ENCODE data around the gene ARHGAP8.

DNA sequence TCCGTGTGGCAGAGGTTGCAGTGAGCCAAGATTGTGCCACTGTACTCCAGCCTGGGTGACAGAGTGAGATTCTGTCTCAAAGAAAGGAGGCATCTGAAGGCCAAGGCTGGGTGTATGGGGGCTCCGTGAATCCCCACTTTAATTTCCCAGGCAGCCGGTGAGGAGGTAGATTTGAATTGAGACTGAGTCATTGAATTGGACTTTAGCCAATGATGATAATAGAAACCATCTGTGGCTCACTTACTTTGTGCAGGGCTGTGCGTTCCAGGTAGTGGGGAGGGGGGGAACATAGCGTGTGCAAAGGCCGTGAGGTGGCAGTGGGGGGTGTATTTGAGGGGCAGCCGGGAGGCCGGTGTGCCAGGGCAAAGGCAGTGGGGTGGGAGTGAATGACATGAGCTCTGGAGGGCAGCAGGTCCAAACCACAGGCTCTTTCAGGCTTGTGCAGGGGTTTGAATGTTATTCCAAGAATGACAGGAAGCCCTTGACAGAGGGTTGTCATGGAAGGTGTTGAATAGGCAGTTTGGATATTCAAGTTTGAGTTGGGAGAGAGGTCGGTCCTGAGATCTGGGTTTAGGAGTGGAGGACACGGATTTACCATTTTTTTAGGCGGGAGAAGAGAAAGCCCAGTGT, 6.1 kb downstream of the ARHGAP8 start:
- TF ChIP-seq, protein P1, sequence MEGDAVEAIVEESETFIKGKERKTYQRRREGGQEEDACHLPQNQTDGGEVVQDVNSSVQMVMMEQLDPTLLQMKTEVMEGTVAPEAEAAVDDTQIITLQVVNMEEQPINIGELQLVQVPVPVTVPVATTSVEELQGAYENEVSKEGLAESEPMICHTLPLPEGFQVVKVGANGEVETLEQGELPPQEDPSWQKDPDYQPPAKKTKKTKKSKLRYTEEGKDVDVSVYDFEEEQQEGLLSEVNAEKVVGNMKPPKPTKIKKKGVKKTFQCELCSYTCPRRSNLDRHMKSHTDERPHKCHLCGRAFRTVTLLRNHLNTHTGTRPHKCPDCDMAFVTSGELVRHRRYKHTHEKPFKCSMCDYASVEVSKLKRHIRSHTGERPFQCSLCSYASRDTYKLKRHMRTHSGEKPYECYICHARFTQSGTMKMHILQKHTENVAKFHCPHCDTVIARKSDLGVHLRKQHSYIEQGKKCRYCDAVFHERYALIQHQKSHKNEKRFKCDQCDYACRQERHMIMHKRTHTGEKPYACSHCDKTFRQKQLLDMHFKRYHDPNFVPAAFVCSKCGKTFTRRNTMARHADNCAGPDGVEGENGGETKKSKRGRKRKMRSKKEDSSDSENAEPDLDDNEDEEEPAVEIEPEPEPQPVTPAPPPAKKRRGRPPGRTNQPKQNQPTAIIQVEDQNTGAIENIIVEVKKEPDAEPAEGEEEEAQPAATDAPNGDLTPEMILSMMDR (conservative IDR thresholded peaks at IDR 0.05 in 1 of 2, IDR thresholded peaks at IDR 0.05 in 1 of 2; ENCODE audit: extremely low read depth in 1 of 2, insufficient read depth in 1 of 2, low read depth in 1 of 2, low read length in 2 of 2): no peak
- TF ChIP-seq EZH2 (IDR thresholded peaks at IDR 0.05; ENCODE audit: borderline replicate concordance, low read length): no peak

Data from mammary epithelial cell (primary cell).